H1 (cell line): ENCODE measurements around the gene IFI27L1. TPM values are rescaled to one million over a fixed set of nuclear protein-coding genes. Genes with fewer than 3 reads are reported as not detected.

Experiments
- CTCF ChIA-PET: fragments of 300-600 bp; sonication (Branson Sonifier 250); formaldehyde crosslinking; loops from one replicate; lab custom pipeline; 2021; ENCODE audit not compliant: partially characterized antibody; lab: Charles Lee
- POLR2A ChIA-PET: fragments of 300-600 bp; sonication (Branson Sonifier 250); formaldehyde crosslinking; loops from one replicate; lab custom pipeline; 2021; ENCODE audit warnings: inconsistent platforms; ENCODE audit not compliant: partially characterized antibody; lab: Charles Lee
- DNase-seq, 2 experiments: peaks; one replicate each; pipeline versions ENCODE4 v3.0.0 to v3.0.0-alpha.2; 2010 to 2022; ENCODE audit warnings: low spot score in 2 of 2, low read depth in 1 of 2, mixed read lengths in 1 of 2
- FAIRE-seq: peaks from 2 replicates; lab custom pipeline; 2011; peaks lifted over from hg19 to GRCh38; lab: Jason Lieb, UNC
- H2AFZ ChIP-seq: 2 replicates; pipeline ENCODE4 v1.8.1; 2012; ENCODE audit warnings: low read length, inconsistent platforms
- H2AK5ac ChIP-seq: 2 replicates; pipeline ENCODE4 v1.6.1; 2013; ENCODE audit warnings: low read depth, low read length
- H2BK120ac ChIP-seq: replicated peaks from 2 replicates; pipeline ENCODE3; 2013; ENCODE audit warnings: low read depth, low read length, inconsistent platforms
- H2BK12ac ChIP-seq: 2 replicates; pipeline ENCODE4 v1.6.1; 2013; ENCODE audit warnings: low read depth, low read length
- H2BK15ac ChIP-seq: 2 replicates; pipeline ENCODE4 v1.6.1; 2013; ENCODE audit warnings: low read length
- H2BK20ac ChIP-seq: 2 replicates; pipeline ENCODE4 v1.6.1; 2013; ENCODE audit warnings: low read length
- H2BK5ac ChIP-seq: 2 replicates; pipeline ENCODE4 v1.6.1; 2013; ENCODE audit warnings: low read depth, low read length
- H3K14ac ChIP-seq: 2 replicates; pipeline ENCODE4 v1.6.1; 2013; ENCODE audit warnings: inconsistent platforms; ENCODE audit not compliant: insufficient read length
- H3K18ac ChIP-seq: 2 replicates; pipeline ENCODE4 v1.6.1; 2013; ENCODE audit warnings: low read length; ENCODE audit errors: extremely low read depth
- H3K23ac ChIP-seq: 2 replicates; pipeline ENCODE4 v1.6.1; 2013; ENCODE audit warnings: inconsistent platforms; ENCODE audit not compliant: insufficient read length
- H3K23me2 ChIP-seq: 2 replicates; pipeline ENCODE4 v1.6.1; 2013; ENCODE audit warnings: low read depth, low read length
- H3K27ac ChIP-seq: 2 replicates; pipeline ENCODE4 v1.6.1; 2011; ENCODE audit warnings: low read depth, low read length, inconsistent platforms
- H3K27me3 ChIP-seq, 4 experiments: replicated peaks in 1 of 4; 1 replicate in 1 of 4; 2 replicates in 3 of 4; pipeline versions ENCODE4 v1.6.1 to v1.8.1; 2011 to 2013; ENCODE audit warnings: low read length in 3 of 4, mild to moderate bottlenecking in 3 of 4, inconsistent platforms in 2 of 4, mixed read lengths in 2 of 4, moderate library complexity in 1 of 4; ENCODE audit not compliant: control insufficient read depth in 3 of 4, insufficient read depth in 3 of 4; ENCODE audit errors: extremely low read depth in 1 of 4
- H3K36me3 ChIP-seq, 4 experiments: 2 replicates each; pipeline versions ENCODE4 v1.6.1 to v1.8.1; 2011 to 2013; ENCODE audit warnings: mild to moderate bottlenecking in 4 of 4, low read length in 3 of 4, moderate library complexity in 2 of 4, control low read depth in 1 of 4, inconsistent platforms in 1 of 4; ENCODE audit not compliant: insufficient read depth in 4 of 4, control insufficient read depth in 2 of 4
- H3K4ac ChIP-seq: replicated peaks from 2 replicates; pipeline ENCODE3; 2013; ENCODE audit warnings: low read length, low read depth, mixed read lengths, inconsistent platforms; ENCODE audit not compliant: insufficient read length
- H3K4me1 ChIP-seq, 4 experiments: replicated peaks in 1 of 4; 1 replicate in 1 of 4; 2 replicates in 3 of 4; pipeline versions ENCODE4 v1.6.1 to v1.8.1; 2011 to 2013; ENCODE audit warnings: low read length in 3 of 4, inconsistent platforms in 2 of 4, mixed read lengths in 1 of 4; ENCODE audit not compliant: insufficient read depth in 4 of 4, control insufficient read depth in 3 of 4
- H3K4me2 ChIP-seq, 2 experiments: 2 replicates each; pipeline versions ENCODE4 v1.6.1 to v1.8.1; 2011 to 2013; ENCODE audit warnings: low read depth in 2 of 2, low read length in 2 of 2, control low read depth in 1 of 2, inconsistent platforms in 1 of 2, mild to moderate bottlenecking in 1 of 2; ENCODE audit not compliant: insufficient read depth in 1 of 2
- H3K4me3 ChIP-seq, 4 experiments: fragments of 200-600, 300-600 bp in 1 of 4; sonication (generic), shearing (Covaris generic), sonication (Bioruptor Twin) in 1 of 4; 2 replicates each; pipeline versions ENCODE4 v1.5.1 to v1.8.1; 2011 to 2016; ENCODE audit warnings: low read length in 4 of 4, low read depth in 3 of 4, control low read depth in 2 of 4, inconsistent platforms in 2 of 4, mild to moderate bottlenecking in 2 of 4, mixed read lengths in 1 of 4, moderate library complexity in 1 of 4; ENCODE audit not compliant: insufficient read depth in 2 of 4; ENCODE audit errors: extremely low read depth in 1 of 4
- H3K56ac ChIP-seq: replicated peaks from 2 replicates; pipeline ENCODE3; 2013; ENCODE audit warnings: low read depth, mild to moderate bottlenecking, mixed read lengths, low read length, inconsistent platforms; ENCODE audit not compliant: insufficient read length
- H3K79me1 ChIP-seq: 2 replicates; pipeline ENCODE4 v1.6.1; 2013; ENCODE audit warnings: low read depth, low read length, control low read depth
- H3K79me2 ChIP-seq, 2 experiments: 2 replicates each; pipeline versions ENCODE4 v1.6.1 to v1.8.1; 2012 to 2013; ENCODE audit warnings: low read length in 2 of 2, mild to moderate bottlenecking in 2 of 2, inconsistent platforms in 1 of 2; ENCODE audit not compliant: insufficient read depth in 2 of 2, control insufficient read depth in 1 of 2
- H3K9ac ChIP-seq, 4 experiments: replicated peaks in 1 of 4; 1 replicate in 1 of 4; 2 replicates in 3 of 4; pipeline versions ENCODE4 v1.6.1 to v1.8.1; 2011 to 2013; ENCODE audit warnings: low read depth in 3 of 4, low read length in 3 of 4, control low read depth in 2 of 4, mild to moderate bottlenecking in 2 of 4, moderate library complexity in 2 of 4, inconsistent platforms in 1 of 4; ENCODE audit errors: extremely low read depth in 1 of 4
- H3K9me3 ChIP-seq, 2 experiments: 2 replicates each; pipeline versions ENCODE4 v1.6.1 to v1.8.1; 2012 to 2013; ENCODE audit warnings: mild to moderate bottlenecking in 2 of 2, moderate library complexity in 2 of 2, control low read depth in 1 of 2, inconsistent platforms in 1 of 2, low read depth in 1 of 2, low read length in 1 of 2, mixed read lengths in 1 of 2; ENCODE audit not compliant: insufficient read depth in 2 of 2
- H4K20me1 ChIP-seq, 2 experiments: replicated peaks in 1 of 2; 2 replicates each; pipeline versions ENCODE3 to v1.8.1; 2011 to 2013; ENCODE audit warnings: inconsistent platforms in 2 of 2, low read length in 2 of 2, mild to moderate bottlenecking in 1 of 2; ENCODE audit not compliant: insufficient read depth in 2 of 2, control insufficient read depth in 1 of 2
- H4K5ac ChIP-seq: 2 replicates; pipeline ENCODE4 v1.6.1; 2013; ENCODE audit warnings: low read length, low read depth, mixed read lengths, inconsistent platforms; ENCODE audit not compliant: insufficient read length
- H4K8ac ChIP-seq: 2 replicates; pipeline ENCODE4 v1.8.0; 2013; ENCODE audit warnings: mild to moderate bottlenecking, moderate library complexity, low read length, inconsistent platforms; ENCODE audit not compliant: insufficient read depth; ENCODE audit errors: extremely low read depth
- H4K91ac ChIP-seq: replicated peaks from 2 replicates; pipeline ENCODE3; 2013; ENCODE audit warnings: low read length, mixed read lengths, inconsistent platforms; ENCODE audit not compliant: insufficient read length
- JUN ChIP-seq: IDR thresholded peaks from 2 replicates; pipeline ENCODE4 v1.6.1; 2011; ENCODE audit warnings: low read depth, mild to moderate bottlenecking, improper control_type of control experiment, low read length
- NRF1 ChIP-seq: IDR thresholded peaks from 2 replicates; pipeline ENCODE4 v1.6.1; 2011; ENCODE audit warnings: mild to moderate bottlenecking, low read depth, low read length, improper control_type of control experiment
- POLR2AphosphoS5 ChIP-seq: IDR thresholded peaks from 2 replicates; pipeline ENCODE4 v1.6.1; 2011; ENCODE audit warnings: low read depth, low read length
- POU5F1 ChIP-seq: IDR thresholded peaks from 2 replicates; pipeline ENCODE4 v1.6.1; 2011; ENCODE audit warnings: low read depth, mild to moderate bottlenecking, low read length, moderate library complexity
- SP1 ChIP-seq: IDR thresholded peaks from 2 replicates; pipeline ENCODE4 v1.6.1; 2011; ENCODE audit warnings: low read depth, low read length
- SP2 ChIP-seq: IDR thresholded peaks from 2 replicates; pipeline ENCODE4 v1.6.1; 2012; ENCODE audit warnings: mild to moderate bottlenecking, low read length, inconsistent platforms
- SUZ12 ChIP-seq: fragments of 200-600 bp; sonication (generic); IDR thresholded peaks from 2 replicates; pipeline ENCODE4 v1.6.1; 2012; ENCODE audit warnings: mild to moderate bottlenecking, inconsistent platforms, low read length, moderate library complexity, mixed read lengths
- TAF1 ChIP-seq: IDR thresholded peaks from 2 replicates; pipeline ENCODE4 v1.6.1; 2011; ENCODE audit warnings: mild to moderate bottlenecking, low read depth, low read length
- WGBS, 2 experiments: shearing (Covaris generic) in 1 of 2; methylation state at CpG; one replicate each; pipeline versions ENCODE4 v1.1.6 to v1.1.7; 2013 to 2015; ENCODE audit warnings: low lambda C conversion rate in 2 of 2, mixed read lengths in 2 of 2, inconsistent platforms in 1 of 2, low coverage in 1 of 2, missing lambda C conversion rate in 1 of 2; ENCODE audit not compliant: insufficient replicate concordance in 2 of 2, insufficient coverage in 1 of 2, insufficient read length in 1 of 2; ENCODE audit errors: extremely low coverage in 1 of 2, missing lambda C conversion rate in 1 of 2; 5-methylcytosine and 5-hydroxymethylcytosine counted together
- polyA plus RNA-seq, 7 experiments: library from polyadenylated mRNA; depleted of rRNA in 3 of 7; stranded (reverse) in 5 of 7; unstranded in 2 of 7; fragments of >200 nt in 5 of 7; fragments of 200-250 nt in 2 of 7; gene quantifications; 1 replicate in 5 of 7; 2 replicates in 1 of 7; 4 replicates in 1 of 7; pipeline versions ENCODE4 v1.2.1 to v1.2.3, GENCODE V29; 2011 to 2013; ENCODE audit warnings: missing spikeins in 2 of 7, mixed read lengths in 2 of 7
- total RNA-seq: library from RNA; stranded (reverse); fragmentation: NEBNext Ultra II Directional; extraction: Animal tissue kit (Norgen Biotek cat#: 25700); gene quantifications from 2 replicates; pipeline ENCODE4 v1.2.1, GENCODE V29; 2021

IFI27L1 gene
- total and polyA plus RNA-seq, 2 of the 8 experiments (the other 6 are each of a cell fraction or from before 2014, with no cell fraction given), result 21.2 to 30.5 TPM

- Histone ChIP-seq H3K27me3 (peaks cover 0 to 2% (median 0%) of the 10 kb centered on the region in 4 experiments; a peak in 2 of 7 replicates), H4K91ac (no peak overlapping the region), H3K4me2 (no peak overlapping the region), H4K5ac (no peak overlapping the region), H3K27ac (no peak overlapping the region), H3K18ac (no peak overlapping the region), H3K79me2 (no peaks in the 10 kb centered on the region), H4K8ac (no peak overlapping the region), H3K9me3 (peaks cover 2 to 7% of the 10 kb centered on the region in 2 experiments; a peak in 1 of 4 replicates), H3K4me3 (no peak overlapping the region), H2BK15ac (no peak overlapping the region), H3K4ac (no peak overlapping the region), H3K9ac (no peak overlapping the region), H3K36me3 (no peaks in the 10 kb centered on the region), H2BK12ac (no peak overlapping the region), H2AFZ (no peak overlapping the region), H2BK120ac (no peak overlapping the region), H3K14ac (no peak overlapping the region), H3K4me1 (no peaks in the 10 kb centered on the region), H3K79me1 (no peaks in the 10 kb centered on the region), H4K20me1 (no peaks in the 10 kb centered on the region), H3K23me2 (no peaks in the 10 kb centered on the region), H2AK5ac (no peak overlapping the region), H3K23ac (no peak overlapping the region), H3K56ac (no peak overlapping the region), H2BK20ac (no peak overlapping the region), H2BK5ac (no peak overlapping the region)
- WGBS, 2 experiments, result 68% methylated on average over 3 of the region's 3 CpGs; no CpG with 5 or more reads in 1 of the 2 experiments
- TF ChIP-seq POLR2AphosphoS5 (no peak), SUZ12 (no peak), POU5F1 (no peak), SP2 (no peak), TAF1 (no peak), SP1 (no peak), JUN (no peak), NRF1 (no peak)
- DNase-seq, result no peak
- POLR2A ChIA-PET, result no interaction called here
- CTCF ChIA-PET, result interaction anchor here (1.5 to 1.7 kb wide), 2 partner anchors 14 to 94 kb away, joined by 3 to 6 read pairs; no protein-coding TSS in a partner anchor
- FAIRE-seq, result no peak
Measured at GRCh38 chr14:94122438-94122837, 41.3 kb downstream of the IFI27L1 start.
